ENCODE results near the gene EPSTI1.

DNA sequence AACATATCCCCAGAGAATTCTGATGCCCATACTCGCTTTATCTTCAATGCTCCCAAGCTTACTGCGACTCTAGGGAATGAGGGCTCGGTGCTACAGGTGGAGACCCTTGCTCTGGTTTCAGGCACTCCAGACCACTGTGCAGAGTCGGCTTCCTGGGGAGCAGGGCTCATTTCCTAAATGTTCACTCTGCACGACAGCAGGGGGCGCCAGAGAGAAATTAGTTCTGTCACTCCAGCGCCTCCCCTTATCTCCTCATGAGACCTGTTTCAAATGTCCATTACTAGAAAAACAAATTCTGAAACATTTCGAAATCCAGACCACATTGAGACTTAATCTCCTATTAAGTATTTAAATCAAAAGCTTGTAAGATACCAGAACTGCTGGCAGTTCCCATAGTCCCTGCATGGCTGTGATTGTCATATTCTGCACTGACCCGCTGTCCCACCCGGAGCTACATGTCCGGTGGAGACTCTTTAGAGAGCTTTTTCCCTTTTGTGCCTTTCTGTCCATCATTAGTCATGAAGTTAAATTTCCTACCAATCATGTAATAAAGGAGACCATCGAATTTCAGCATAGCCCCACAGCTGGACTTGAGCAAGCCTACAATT, 22.4 kb downstream of the EPSTI1 start:
- TF ChIP-seq, protein P1, sequence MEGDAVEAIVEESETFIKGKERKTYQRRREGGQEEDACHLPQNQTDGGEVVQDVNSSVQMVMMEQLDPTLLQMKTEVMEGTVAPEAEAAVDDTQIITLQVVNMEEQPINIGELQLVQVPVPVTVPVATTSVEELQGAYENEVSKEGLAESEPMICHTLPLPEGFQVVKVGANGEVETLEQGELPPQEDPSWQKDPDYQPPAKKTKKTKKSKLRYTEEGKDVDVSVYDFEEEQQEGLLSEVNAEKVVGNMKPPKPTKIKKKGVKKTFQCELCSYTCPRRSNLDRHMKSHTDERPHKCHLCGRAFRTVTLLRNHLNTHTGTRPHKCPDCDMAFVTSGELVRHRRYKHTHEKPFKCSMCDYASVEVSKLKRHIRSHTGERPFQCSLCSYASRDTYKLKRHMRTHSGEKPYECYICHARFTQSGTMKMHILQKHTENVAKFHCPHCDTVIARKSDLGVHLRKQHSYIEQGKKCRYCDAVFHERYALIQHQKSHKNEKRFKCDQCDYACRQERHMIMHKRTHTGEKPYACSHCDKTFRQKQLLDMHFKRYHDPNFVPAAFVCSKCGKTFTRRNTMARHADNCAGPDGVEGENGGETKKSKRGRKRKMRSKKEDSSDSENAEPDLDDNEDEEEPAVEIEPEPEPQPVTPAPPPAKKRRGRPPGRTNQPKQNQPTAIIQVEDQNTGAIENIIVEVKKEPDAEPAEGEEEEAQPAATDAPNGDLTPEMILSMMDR (conservative IDR thresholded peaks at IDR 0.05 in 1 of 2, IDR thresholded peaks at IDR 0.05 in 1 of 2; ENCODE audit: extremely low read depth in 1 of 2, insufficient read depth in 1 of 2, low read depth in 1 of 2, low read length in 2 of 2), result peak; percentile 84 to 85
- TF ChIP-seq EZH2 (IDR thresholded peaks at IDR 0.05; ENCODE audit: borderline replicate concordance, low read length), result no peak
